Endothelial cell (in vitro differentiated cells): ENCODE results near the gene HTATIP2. TPM values are rescaled to one million over a fixed set of nuclear protein-coding genes. Genes with fewer than 3 reads are reported as not detected.

ENCODE experiments used
- DNase-seq: peaks from one replicate; pipeline ENCODE4 v3.0.0; 2021; ENCODE audit warnings: low spot score
- H3K27ac Mint-ChIP-seq: one replicate; pipeline ENCODE4 v1.8.0; 2021; ENCODE audit warnings: mixed read lengths, inconsistent platforms; ENCODE audit not compliant: unreplicated experiment
- H3K27me3 Mint-ChIP-seq: one replicate; pipeline ENCODE4 v1.8.0; 2021; ENCODE audit warnings: mild to moderate bottlenecking, moderate library complexity, mixed read lengths, inconsistent platforms; ENCODE audit not compliant: unreplicated experiment
- H3K36me3 Mint-ChIP-seq: one replicate; pipeline ENCODE4 v1.8.0; 2021; ENCODE audit warnings: mild to moderate bottlenecking, low read depth, mixed read lengths, inconsistent platforms; ENCODE audit not compliant: unreplicated experiment
- H3K4me1 Mint-ChIP-seq: one replicate; pipeline ENCODE4 v1.8.0; 2021; ENCODE audit warnings: mild to moderate bottlenecking, mixed read lengths, inconsistent platforms; ENCODE audit not compliant: unreplicated experiment
- H3K4me3 Mint-ChIP-seq: one replicate; pipeline ENCODE4 v1.8.0; 2021; ENCODE audit warnings: mild to moderate bottlenecking, mixed read lengths, inconsistent platforms; ENCODE audit not compliant: unreplicated experiment
- H3K9me3 Mint-ChIP-seq: one replicate; pipeline ENCODE4 v1.8.0; 2021; ENCODE audit warnings: mixed read lengths, inconsistent platforms; ENCODE audit not compliant: unreplicated experiment
- CTCF ChIP-seq: fragments of 200-600 bp; sonication (generic); IDR thresholded peaks from one replicate; pipeline ENCODE4 v1.5.0; 2021; ENCODE audit warnings: antibody characterized with exemption; ENCODE audit not compliant: unreplicated experiment
- long read RNA-seq: library from polyadenylated mRNA; unstranded; transcript quantifications from one replicate; pipeline ENCODE4 v2.0.0, GENCODE V29; 2020; ENCODE audit not compliant: unreplicated experiment
- total RNA-seq: library from RNA; stranded (reverse); fragmentation: NEBNext Ultra II Directional; extraction: Animal tissue kit (Norgen Biotek cat#: 25700); gene quantifications from one replicate; pipeline ENCODE4 v1.2.1, GENCODE V29; 2021; ENCODE audit not compliant: unreplicated experiment

HTATIP2 gene
- 18.1 TPM for total RNA-seq
- long read RNA-seq, transcript HTATIP2-201 (6 exons, 1,477 nt): major isoform, 14 of 20 reads
- long read RNA-seq, partial matches to known transcripts: 0 of 20 reads
- long read RNA-seq, other reads (novel, unspliced or antisense): 1 of 20 reads

- Mint-ChIP-seq H3K27ac (no peak within 1 kb of the TSS), H3K4me1 (peaks cover 15% of the 10 kb centered on the region), H3K9me3 (no peaks in the 10 kb centered on the region), H3K36me3 (no peaks in the 10 kb centered on the region), H3K27me3 (no peaks in the 10 kb centered on the region), H3K4me3 (peak within 1 kb of the TSS; percentile 74)
- DNase-seq: peak; percentile 37
- TF ChIP-seq CTCF: no peak
These were observed at the start of gene HTATIP2 for GRCh38 chr11:20363500-20364340. Gene HTATIP2, plus strand, starts transcription at chr11:20363714. Its CDS starts 524 bp downstream, at chr11:20364238.

- H3K27me3 Mint-ChIP-seq: peaks cover 2% of the 10 kb centered on the region
- no peaks in the 10 kb centered on the region for H3K9me3 Mint-ChIP-seq
- peaks cover 9% of the 10 kb centered on the region for H3K4me1 Mint-ChIP-seq
- TF ChIP-seq CTCF: no peak
- H3K27ac Mint-ChIP-seq: no peak overlapping the region
- DNase-seq: no peak
- no peak overlapping the region for H3K4me3 Mint-ChIP-seq
- no peaks in the 10 kb centered on the region for H3K36me3 Mint-ChIP-seq
These were observed 47.7 kb upstream of the HTATIP2 start for GRCh38 chr11:20315800-20316199.

DNA sequence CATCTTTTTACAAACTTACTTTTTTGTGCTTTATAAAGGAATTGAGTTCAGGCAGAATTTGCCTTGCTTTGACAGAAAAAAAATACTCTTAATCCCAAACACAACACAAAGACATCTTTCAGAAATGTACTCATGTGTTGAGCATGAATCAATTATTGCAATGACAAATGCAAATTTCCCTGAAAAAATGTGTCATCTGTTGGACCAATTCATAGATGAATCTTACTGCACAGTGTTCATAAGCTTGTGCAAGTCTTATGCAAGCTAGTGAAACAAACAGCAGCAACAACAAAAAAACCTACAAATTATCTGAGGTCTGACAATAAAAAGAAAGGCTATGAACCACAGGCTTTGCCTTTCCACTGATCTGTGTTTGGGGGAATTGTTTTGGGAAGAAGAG, 42.3 kb upstream of the HTATIP2 start:
- H3K4me3 Mint-ChIP-seq: no peak overlapping the region
- H3K4me1 Mint-ChIP-seq: peaks cover 23% of the 10 kb centered on the region
- peaks cover 2% of the 10 kb centered on the region for H3K27me3 Mint-ChIP-seq
- no peak overlapping the region for H3K27ac Mint-ChIP-seq
- no peak for TF ChIP-seq CTCF
- DNase-seq: no peak
- no peaks in the 10 kb centered on the region for H3K9me3 Mint-ChIP-seq
- H3K36me3 Mint-ChIP-seq: no peaks in the 10 kb centered on the region

GRCh38 chr11:20327377-20327935, 36.1 kb upstream of the HTATIP2 start:
- no peak for DNase-seq
- H3K9me3 Mint-ChIP-seq: no peaks in the 10 kb centered on the region
- H3K27ac Mint-ChIP-seq: no peak overlapping the region
- TF ChIP-seq CTCF: no peak
- peaks cover 11% of the 10 kb centered on the region for H3K4me1 Mint-ChIP-seq
- no peaks in the 10 kb centered on the region for H3K27me3 Mint-ChIP-seq
- H3K36me3 Mint-ChIP-seq: no peaks in the 10 kb centered on the region
- no peak overlapping the region for H3K4me3 Mint-ChIP-seq

DNA sequence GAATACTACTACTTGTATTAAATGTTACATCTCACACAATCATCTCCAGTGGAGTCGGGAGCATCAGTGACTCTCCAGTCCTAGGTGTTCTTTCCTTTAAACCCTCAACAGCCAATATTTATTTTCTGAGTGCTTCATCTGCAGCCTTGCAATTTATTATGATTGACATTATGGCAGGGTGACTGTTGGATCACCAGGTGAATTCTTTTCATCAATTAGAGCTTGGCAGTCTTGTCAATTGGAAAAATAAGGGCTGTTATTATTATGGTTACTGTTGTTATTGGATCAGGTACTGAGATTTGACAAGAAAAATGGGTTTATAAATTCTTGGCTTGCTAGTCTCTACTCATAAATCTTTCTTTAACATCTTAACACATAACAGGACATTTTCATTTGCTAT, 27.5 kb upstream of the HTATIP2 start:
- Mint-ChIP-seq H3K4me3 (no peak overlapping the region), H3K36me3 (no peaks in the 10 kb centered on the region), H3K4me1 (no peaks in the 10 kb centered on the region), H3K9me3 (no peaks in the 10 kb centered on the region), H3K27ac (no peak overlapping the region), H3K27me3 (no peaks in the 10 kb centered on the region)
- no peak for DNase-seq
- no peak for TF ChIP-seq CTCF
